K562 (cell line): ENCODE measurements around the gene NOTCH3. TPM values are rescaled to one million over a fixed set of nuclear protein-coding genes. Genes with fewer than 3 reads are reported as not detected.

Experiments
- ATAC-seq: fragments of 200-7000 bp; cut with Tn5 transposase; 3 replicates; pipeline ENCODE4 v1.9.1; 2020; ENCODE audit warnings: moderate library complexity
- BruUV-seq: library from RNA; stranded (reverse); fragments of 400-500 nt; replicated peaks from 2 replicates; lab custom pipeline; 2021; lab: Mats Ljungman, UMichigan
- CTCF ChIA-PET: fragments of 300-600 bp; formaldehyde crosslinking; extraction: SDS; loops from one replicate; lab custom pipeline; 2021; ENCODE audit warnings: low intra/inter-chr PET ratio; lab: Yijun Ruan, JAX
- POLR2A ChIA-PET: fragments of 300-600, 350-650 bp; sonication (Branson Sonifier 250); formaldehyde crosslinking; extraction: SDS; loops from one replicate; lab custom pipeline; 2021; ENCODE audit warnings: antibody characterized with exemption, inconsistent platforms; lab: Yijun Ruan, JAX
- DNase-seq, 4 experiments: peaks; one replicate each; pipeline versions ENCODE4 v3.0.0 to v3.0.0-alpha.2; 2011 to 2018; ENCODE audit warnings: low spot score in 3 of 4, mixed read lengths in 3 of 4; ENCODE audit errors: extremely low read depth in 1 of 4
- FAIRE-seq: peaks from 2 replicates; lab custom pipeline; 2011; peaks lifted over from hg19 to GRCh38; lab: Jason Lieb, UNC
- H2AFZ ChIP-seq: 2 replicates; pipeline ENCODE4 v1.6.0; 2011; ENCODE audit warnings: low read depth, low read length, control low read depth, inconsistent platforms
- H3K27ac ChIP-seq: fragments of 200-600 bp; 3 replicates; pipeline ENCODE4 v1.8.0; 2011; ENCODE audit warnings: low read depth, mild to moderate bottlenecking, control low read depth, inconsistent platforms, low read length, moderate library complexity, mixed read lengths; ENCODE audit errors: extremely low read depth
- H3K27me3 ChIP-seq, 2 experiments: fragments of 300-600 bp in 1 of 2; 2 replicates in 1 of 2; 3 replicates in 1 of 2; pipeline versions ENCODE4 v1.6.0 to v1.8.0; 2011; ENCODE audit warnings: inconsistent platforms in 2 of 2, low read length in 2 of 2, mild to moderate bottlenecking in 1 of 2, mixed read lengths in 1 of 2, moderate library complexity in 1 of 2; ENCODE audit not compliant: control insufficient read depth in 2 of 2, insufficient read depth in 2 of 2
- H3K36me3 ChIP-seq: fragments of 300-600 bp; 3 replicates; pipeline ENCODE4 v1.8.0; 2011; ENCODE audit warnings: mild to moderate bottlenecking, low read length, inconsistent platforms; ENCODE audit not compliant: control insufficient read depth, insufficient read depth
- H3K4me1 ChIP-seq, 2 experiments: fragments of 200-600 bp in 1 of 2; replicated peaks in 1 of 2; 2 replicates in 1 of 2; 3 replicates in 1 of 2; pipeline versions ENCODE4 v1.5.1 to v1.8.0; 2011; ENCODE audit warnings: inconsistent platforms in 2 of 2, low read length in 2 of 2, mild to moderate bottlenecking in 1 of 2, mixed read lengths in 1 of 2, moderate library complexity in 1 of 2; ENCODE audit not compliant: control insufficient read depth in 2 of 2, insufficient read depth in 2 of 2
- H3K4me2 ChIP-seq: 2 replicates; pipeline ENCODE4 v1.6.1; 2011; ENCODE audit warnings: low read length, control low read depth, inconsistent platforms, mixed read lengths; ENCODE audit not compliant: insufficient read depth
- H3K4me3 ChIP-seq: fragments of 200-600 bp; sonication (generic), shearing (Covaris generic); 2 replicates; pipeline ENCODE4 v1.5.1; 2016; ENCODE audit warnings: control low read depth, inconsistent platforms
- H3K79me2 ChIP-seq: fragments of 200-600 bp; 3 replicates; pipeline ENCODE4 v1.8.0; 2011; ENCODE audit warnings: low read length, inconsistent platforms; ENCODE audit not compliant: control insufficient read depth, insufficient read depth
- H3K9ac ChIP-seq, 2 experiments: 2 replicates each; pipeline versions ENCODE4 v1.6.0 to v1.6.1; 2011; ENCODE audit warnings: low read depth in 2 of 2, low read length in 2 of 2, control low read depth in 1 of 2, inconsistent platforms in 1 of 2, mild to moderate bottlenecking in 1 of 2, mixed read lengths in 1 of 2; ENCODE audit not compliant: insufficient read depth in 1 of 2
- H3K9me1 ChIP-seq: one replicate; pipeline ENCODE4 v1.6.0; 2011; ENCODE audit warnings: inconsistent platforms, mild to moderate bottlenecking, low read length, moderate library complexity; ENCODE audit not compliant: control insufficient read depth, insufficient read depth
- H3K9me3 ChIP-seq: replicated peaks from 2 replicates; pipeline ENCODE4 v1.5.1; 2011; ENCODE audit warnings: low read depth, low read length, inconsistent platforms; ENCODE audit not compliant: control insufficient read depth, insufficient read depth
- H4K20me1 ChIP-seq: replicated peaks from 2 replicates; pipeline ENCODE4 v1.6.1; 2011; ENCODE audit warnings: low read length, inconsistent platforms, mixed read lengths; ENCODE audit not compliant: control insufficient read depth, insufficient read depth
- POLR2AphosphoS2 ChIP-seq: IDR thresholded peaks from 2 replicates; pipeline ENCODE4 v1.6.1; 2012; ENCODE audit warnings: low read length, improper control_type of control experiment
- POLR2G ChIP-seq: fragments of 200-400 bp; formaldehyde crosslinking; IDR thresholded peaks from 2 replicates; pipeline ENCODE4 v1.6.1; 2017; ENCODE audit warnings: low read depth, mild to moderate bottlenecking, antibody characterized with exemption, low read length, moderate library complexity
- PTRF ChIP-seq: fragments of 450-650 bp; IDR thresholded peaks from 2 replicates; pipeline ENCODE4 v1.6.1; 2016; ENCODE audit warnings: mild to moderate bottlenecking, missing genetic modification characterization, missing compliant biosample characterization
- RBM22 ChIP-seq: fragments of 200-400 bp; formaldehyde crosslinking; IDR thresholded peaks from 2 replicates; pipeline ENCODE4 v1.6.1; 2018; ENCODE audit warnings: low read length, low read depth; ENCODE audit not compliant: poor library complexity, severe bottlenecking
- RNF219 ChIP-seq: fragments of 250-450 bp; sonication (Bioruptor Pico); IDR thresholded peaks from 2 replicates; pipeline ENCODE4 v1.5.0; 2022; ENCODE audit warnings: mild to moderate bottlenecking
- WGBS: fragments of 100-300 bp; shearing (Covaris generic); methylation state at CpG from one replicate; pipeline ENCODE4 v1.1.6; 2016; ENCODE audit warnings: low coverage, mixed read lengths; ENCODE audit not compliant: insufficient coverage; ENCODE audit errors: missing lambda C conversion rate; 5-methylcytosine and 5-hydroxymethylcytosine counted together
- in situ Hi-C: fragments of 300-500 bp; cut with MboI; formaldehyde crosslinking; loops from 4 replicates; pipeline ENCODE4 v1.15.0; 2018; ENCODE audit warnings: inconsistent platforms, mixed read lengths
- intact Hi-C: fragments of 100-400 bp; cut with micrococcal nuclease; formaldehyde crosslinking; loops from 2 replicates; pipeline ENCODE4 v1.14.2; 2022
- polyA plus RNA-seq, 8 experiments: library from polyadenylated mRNA; depleted of rRNA in 4 of 8; stranded (reverse) in 5 of 8; unstranded in 3 of 8; fragments of >200 nt; fragmentation: Nextera tagmentation in 2 of 8; fragmentation: Illumina TruSeq in 1 of 8; extraction: Ambion mirVana in 2 of 8; extraction: Trizol in 1 of 8; gene quantifications; 2 replicates each; pipeline versions ENCODE4 v1.2.1 to v1.2.3, GENCODE V29; 2011 to 2014; ENCODE audit warnings: inconsistent platforms in 1 of 8, missing spikeins in 1 of 8
- total RNA-seq, 7 experiments: library from RNA; depleted of rRNA in 6 of 7; stranded (reverse); fragments of >200 nt in 6 of 7; fragmentation: Illumina TruSeq in 2 of 7; extraction: Trizol in 2 of 7; gene quantifications; 2 replicates each; pipeline versions ENCODE4 v1.2.1 to v1.2.3, GENCODE V29; 2011 to 2021; ENCODE audit warnings: low replicate concordance in 1 of 7

NOTCH3 gene
- total and polyA plus RNA-seq, 9 of the 15 experiments (the other 6 are each of a cell fraction or from before 2014, with no cell fraction given) = under 0.01 to 1.2 (median 0.16) TPM

- H3K79me2 ChIP-seq = no peaks in the 10 kb centered on the region
- H3K4me3 ChIP-seq = no peak overlapping the region
- CTCF ChIA-PET = no interaction called here
- H3K27ac ChIP-seq = no peak overlapping the region
- no peak for TF ChIP-seq PTRF
- TF ChIP-seq RNF219 (CRISPR knock-in tag) = no peak
- peak; percentile 44; the same call in 1 of the 2 replicates for TF ChIP-seq POLR2G
- TF ChIP-seq RBM22 = peak; percentile 52
- TF ChIP-seq POLR2AphosphoS2 = no peak
- H3K27me3 ChIP-seq = no peaks in the 10 kb centered on the region
- WGBS = 92% methylated on average over 6 of the region's 9 CpGs
- DNase-seq (no peak), ATAC-seq (no peak), FAIRE-seq (no peak)
- H3K4me1 ChIP-seq = no peaks in the 10 kb centered on the region; a peak in 1 of 5 replicates
- POLR2A ChIA-PET = interaction anchor here (0.6 to 1.0 kb wide), 2 partner anchors 13 to 22 kb away, joined by 3 read pairs; no protein-coding TSS in a partner anchor
- no peak overlapping the region for H3K4me2 ChIP-seq
- H2AFZ ChIP-seq = no peak overlapping the region
- BruUV-seq = no TSS peak
- H3K9ac ChIP-seq = peak overlapping the region in 1 of 2 experiments; percentile 58; a peak in 2 of 4 replicates
- in situ Hi-C loops (no loop called here), intact Hi-C loops (no loop called here)
- no peaks in the 10 kb centered on the region for H3K9me1 ChIP-seq
- no peaks in the 10 kb centered on the region for H3K9me3 ChIP-seq
- H3K36me3 ChIP-seq = peaks cover 90% of the 10 kb centered on the region; the same call in 2 of the 3 replicates
- peaks cover 8% of the 10 kb centered on the region for H4K20me1 ChIP-seq
Observed at GRCh38 chr19:15240515-15240914, 39.7 kb upstream of the NOTCH3 start.
